Activated CD4-positive, alpha-beta T cell treated with anti-CD3 and anti-CD28 coated beads, Interleukin-2, amount 50 U/mL, for 48 hours (primary cell): Measurements from ENCODE around the gene COL6A1.
"Not testable (repeated sequence)": the region's sequence is repeated elsewhere in the genome, so short reads cannot be mapped to it uniquely, and the experiment has no call there.

Source experiments
- DNase-seq, 2 experiments: peaks; one replicate each; pipeline ENCODE4 v3.0.0-alpha.2; 2020

The COL6A1 gene

GRCh38 chr21:45947296-45947695, 34.3 kb upstream of the COL6A1 start:
- DNase-seq = no peak

- no peak for DNase-seq
These were observed 33.8 kb upstream of the COL6A1 start for GRCh38 chr21:45947716-45948255.

- DNase-seq = no peak
These were observed 32.9 kb upstream of the COL6A1 start for GRCh38 chr21:45948576-45949141.

DNA sequence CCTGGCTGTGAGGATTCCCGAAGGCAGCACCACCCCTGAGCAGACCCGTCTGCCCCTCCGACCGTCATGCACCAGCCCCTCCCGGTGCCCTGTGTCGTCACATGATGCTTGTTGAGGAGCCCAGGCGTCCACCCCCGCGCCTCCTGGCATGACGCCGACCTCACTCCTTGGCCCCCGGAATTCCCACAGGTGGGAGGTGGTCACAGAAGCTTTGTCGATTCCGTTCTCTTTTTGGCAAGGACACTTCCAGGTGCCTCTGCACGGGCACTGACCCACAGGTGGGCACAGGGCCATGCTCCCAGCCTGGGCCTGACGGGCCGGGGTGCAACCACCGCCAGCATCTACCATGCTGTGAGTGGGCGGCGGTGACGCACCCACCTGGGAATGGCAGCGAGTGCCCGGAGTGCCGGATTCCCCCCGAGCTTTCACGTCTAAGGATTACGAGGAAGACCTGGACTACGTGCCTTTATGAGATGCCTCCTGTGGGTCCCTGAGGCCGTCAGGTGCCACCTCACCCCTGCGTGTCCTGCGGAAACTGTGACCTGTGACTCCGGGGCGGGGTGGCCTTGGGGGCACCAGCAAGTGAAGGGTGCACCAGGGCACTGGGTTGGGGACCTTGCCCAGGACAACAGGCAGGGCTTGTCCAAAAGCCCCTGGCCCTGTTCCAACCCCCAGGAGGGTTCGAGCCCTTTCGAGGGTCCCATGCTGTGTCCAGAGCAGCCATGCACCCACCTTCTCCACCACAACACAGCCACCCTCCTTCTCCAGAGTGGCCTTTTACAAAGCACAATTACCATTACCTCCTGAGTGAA, 31.4 kb upstream of the COL6A1 start:
- no peak for DNase-seq

- DNase-seq = no peak
These were observed 30.6 kb upstream of the COL6A1 start for GRCh38 chr21:45950740-45951515.

DNA sequence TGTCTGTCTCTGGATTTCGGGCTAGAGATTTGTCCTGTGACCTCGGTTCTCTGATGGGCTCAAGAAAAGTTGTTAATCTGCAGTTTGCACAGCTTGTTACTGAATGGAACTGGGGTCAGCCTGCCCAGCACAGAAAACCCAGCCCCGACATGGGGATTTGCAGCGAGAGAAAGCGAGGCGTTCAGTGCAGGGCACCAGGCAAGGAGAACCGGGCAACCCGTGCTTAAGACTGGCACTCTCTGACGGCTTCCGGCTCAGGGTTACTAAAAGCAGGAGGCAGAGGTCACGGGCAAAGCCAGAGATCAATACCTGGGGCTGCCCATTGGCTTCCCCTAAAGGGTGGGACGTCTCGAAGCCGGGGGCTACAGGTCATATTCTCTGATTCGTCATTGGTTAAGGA, 29.9 kb upstream of the COL6A1 start:
- no peak for DNase-seq

- DNase-seq = not testable (repeated sequence)
These were observed 29.0 kb upstream of the COL6A1 start for GRCh38 chr21:45952527-45952926.

GRCh38 chr21:45952974-45953373, 28.6 kb upstream of the COL6A1 start:
- DNase-seq = no peak

DNA sequence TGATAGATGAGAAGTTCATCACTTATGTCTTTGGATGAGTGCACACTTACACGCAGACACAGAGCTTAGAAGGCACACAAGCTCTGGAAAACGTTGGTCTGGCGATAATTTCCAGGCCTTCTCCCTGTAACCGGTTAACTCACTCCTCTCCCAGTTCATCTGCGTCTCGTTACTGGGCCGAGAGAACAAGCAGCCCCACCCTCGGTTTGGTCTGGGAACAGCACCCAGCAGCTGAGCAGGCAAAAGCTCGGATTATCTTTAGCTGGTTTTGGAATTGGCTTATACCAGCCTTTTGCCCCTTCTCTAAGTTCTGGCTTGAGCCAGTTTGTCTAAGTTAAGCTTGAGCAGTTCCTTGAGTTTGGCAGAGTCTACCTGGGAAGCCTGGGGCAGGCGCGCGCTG, 27.3 kb upstream of the COL6A1 start:
- DNase-seq = no peak

- no peak for DNase-seq
These were observed 26.6 kb upstream of the COL6A1 start for GRCh38 chr21:45954921-45955320.

DNA sequence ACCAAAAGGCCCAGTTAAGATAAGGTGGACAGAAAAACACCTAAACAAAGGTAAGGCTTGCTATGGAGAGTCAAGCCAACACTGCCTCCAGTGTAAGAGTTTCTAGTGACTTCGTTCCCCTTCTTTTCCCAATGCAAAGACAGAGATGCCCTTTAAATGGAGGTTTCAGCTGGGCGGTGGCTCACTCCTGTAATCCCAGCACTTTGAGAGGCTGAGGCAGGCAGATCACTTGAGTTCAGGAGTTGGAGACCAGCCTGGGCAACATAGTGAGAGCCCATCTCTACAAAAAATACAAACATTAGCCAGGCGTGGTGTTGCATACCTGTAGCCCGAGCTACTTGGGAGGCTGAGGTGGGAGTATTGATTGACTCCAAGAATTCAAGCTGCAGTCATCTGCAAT, 24.0 kb upstream of the COL6A1 start:
- no peak for DNase-seq

DNA sequence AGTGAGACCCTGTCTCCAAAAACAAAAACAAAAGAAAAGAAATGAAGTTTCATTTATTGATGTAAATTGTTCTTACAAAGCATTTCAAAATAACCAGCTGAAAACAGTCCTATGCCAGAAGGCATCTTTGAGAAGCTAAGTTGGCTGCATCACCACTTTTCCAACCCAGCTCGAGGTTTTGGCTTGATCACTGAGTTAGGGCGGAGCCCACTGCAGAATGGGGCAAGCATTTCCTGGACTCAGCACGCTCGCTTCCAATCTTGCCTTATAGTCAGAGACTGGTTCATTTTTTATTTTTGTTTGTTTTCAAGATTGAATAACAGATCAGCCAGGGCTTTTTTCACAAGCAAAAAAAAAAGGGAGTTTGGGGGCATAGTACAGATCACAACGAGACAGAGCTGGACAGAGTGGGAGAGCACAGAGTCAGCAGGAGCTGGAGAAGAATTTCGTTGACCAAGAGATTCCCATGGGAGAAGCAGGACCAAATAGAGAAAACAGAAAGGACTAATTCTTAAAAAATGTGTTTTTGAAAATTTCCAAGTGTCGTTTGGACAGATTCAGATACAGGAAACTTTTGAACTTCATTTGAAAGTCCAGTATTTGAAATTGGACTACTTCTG, 23.5 kb upstream of the COL6A1 start:
- DNase-seq = no peak

GRCh38 chr21:45959182-45959581, 22.4 kb upstream of the COL6A1 start:
- DNase-seq = no peak

DNA sequence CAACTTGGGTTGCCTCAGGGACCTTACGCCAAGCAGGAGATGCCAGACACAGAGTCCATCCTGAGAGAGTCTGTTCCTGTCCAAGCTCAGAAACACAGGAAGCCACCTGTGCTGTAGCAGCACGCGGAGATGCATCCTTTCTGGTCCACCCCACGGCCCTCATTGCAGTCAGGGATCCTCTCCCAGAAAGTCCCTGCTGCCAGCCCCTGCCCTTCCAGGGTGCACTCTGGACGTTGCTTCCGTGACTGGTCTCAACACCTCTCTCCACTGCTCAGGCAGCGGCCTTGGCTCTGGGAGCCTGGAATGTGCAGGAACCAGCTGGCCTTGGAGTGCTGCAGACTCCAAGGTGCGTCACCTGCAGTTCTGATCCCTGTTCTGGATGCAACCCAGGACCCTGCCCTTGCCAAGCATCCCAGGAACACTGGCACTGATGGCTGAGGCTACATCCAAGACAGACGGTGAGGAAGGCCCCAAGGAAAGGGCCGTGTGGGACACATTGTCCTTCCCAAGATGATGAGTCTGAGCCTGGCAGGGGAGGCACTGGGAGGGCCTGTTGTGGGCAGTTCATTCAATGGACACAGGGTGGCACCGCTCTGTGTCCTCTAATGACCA, 21.7 kb upstream of the COL6A1 start:
- DNase-seq = no peak

GRCh38 chr21:45961408-45961807, 20.2 kb upstream of the COL6A1 start:
- not testable (repeated sequence) for DNase-seq

GRCh38 chr21:45962531-45963231, 18.9 kb upstream of the COL6A1 start:
- no peak for DNase-seq

DNA sequence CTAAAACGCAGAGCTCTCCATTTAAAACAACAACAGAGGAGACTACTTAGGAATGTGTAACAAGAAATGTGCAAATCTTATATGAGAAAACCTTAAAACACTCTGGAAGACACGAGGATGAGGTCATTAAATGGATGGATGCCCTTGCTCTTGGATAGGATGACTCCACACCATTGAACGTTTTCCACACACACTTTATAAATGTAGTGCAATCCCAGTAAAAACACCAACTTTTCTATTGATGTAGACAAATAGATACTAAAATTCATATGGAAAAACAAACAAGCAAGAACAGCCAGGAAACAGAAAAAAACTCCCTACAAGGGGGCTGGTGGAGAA, 18.4 kb upstream of the COL6A1 start:
- no peak for DNase-seq

GRCh38 chr21:45964649-45965048, 16.9 kb upstream of the COL6A1 start:
- DNase-seq = no peak

GRCh38 chr21:45965084-45965809, 16.3 kb upstream of the COL6A1 start:
- no peak for DNase-seq

DNA sequence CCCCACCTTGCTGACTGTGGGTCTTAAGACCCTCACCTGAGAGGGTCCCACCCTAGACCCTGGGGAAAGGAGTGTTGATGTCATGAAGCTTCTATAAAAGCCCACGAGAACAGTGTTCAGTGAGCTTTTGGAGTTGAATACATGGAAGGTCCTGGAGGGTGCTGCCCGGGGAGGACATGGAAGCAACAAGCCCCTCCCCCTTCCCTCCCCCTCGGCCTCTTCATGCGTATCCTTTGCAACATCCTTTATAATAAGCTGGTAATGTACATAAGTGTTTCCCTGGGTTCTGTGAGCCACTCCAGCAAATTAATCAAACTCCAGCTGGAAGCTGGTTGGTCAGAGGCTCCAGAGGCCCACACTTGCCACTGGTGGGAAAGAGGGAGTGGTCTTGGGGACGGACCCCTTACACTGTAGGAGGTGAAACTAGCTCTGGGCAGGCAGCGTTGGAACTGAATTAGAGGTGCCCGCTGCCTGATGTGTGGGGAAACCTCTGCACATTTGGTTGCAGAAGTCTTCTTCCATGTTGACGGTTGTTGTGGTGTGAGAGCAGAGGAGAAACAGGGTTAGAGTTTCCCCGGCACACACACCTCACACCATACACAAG, 14.7 kb upstream of the COL6A1 start:
- no peak for DNase-seq
